HG03558 (cell line): ENCODE data around the gene KDM7A.

ENCODE experiments used
- ATAC-seq: cut with Tn5 transposase; IDR thresholded peaks from one replicate; pipeline ENCODE4 v1.9.1; 2021; ENCODE audit warnings: moderate number of reproducible peaks; ENCODE audit not compliant: unreplicated experiment; ENCODE audit errors: extremely low read depth

KDM7A gene

GRCh38 chr7:140036224-140036962 is 140.4 kb downstream of the KDM7A start:
- ATAC-seq, result no peak

DNA sequence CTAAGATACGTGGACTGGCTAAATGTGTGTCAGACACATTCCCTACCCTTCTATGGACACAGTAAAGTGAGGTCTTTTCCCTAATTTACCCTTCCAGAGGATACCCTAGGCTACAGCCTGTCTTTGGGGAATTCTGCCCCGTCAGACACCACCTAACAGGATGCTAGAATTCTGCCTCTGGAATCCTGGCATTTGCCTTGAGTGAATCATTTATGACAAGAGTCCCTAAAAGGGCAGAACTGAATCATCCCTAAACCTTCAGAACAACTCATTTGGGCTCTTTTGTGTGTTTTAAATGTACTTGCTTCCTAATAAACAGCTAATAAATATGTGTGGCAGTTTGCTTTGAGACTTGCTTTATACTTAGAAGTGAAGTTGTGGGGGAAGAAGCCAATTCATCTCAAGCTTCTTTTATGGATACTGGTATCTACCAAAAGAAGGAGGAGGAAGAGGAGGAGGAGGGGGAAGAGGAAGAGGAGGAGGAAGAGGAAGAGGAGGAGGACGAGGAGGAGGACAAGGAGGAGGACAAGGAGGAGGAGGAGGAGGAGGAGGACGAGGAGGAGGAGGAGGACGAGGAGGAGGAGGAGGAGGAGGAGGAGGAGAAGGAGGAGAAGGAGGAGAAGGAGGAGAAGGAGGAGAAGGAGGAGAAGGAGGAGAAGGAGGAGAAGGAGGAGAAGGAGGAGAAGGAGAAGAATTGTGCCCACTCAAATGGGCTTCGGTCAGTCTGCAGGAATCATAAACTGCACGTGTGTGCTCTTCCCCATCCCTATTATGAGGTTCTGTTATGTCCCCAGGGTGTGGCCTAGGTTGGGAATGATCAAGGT is 141.2 kb downstream of the KDM7A start:
- ATAC-seq, result no peak
